Measurements from ENCODE around the gene IDI1.

Gene IDI1

DNA sequence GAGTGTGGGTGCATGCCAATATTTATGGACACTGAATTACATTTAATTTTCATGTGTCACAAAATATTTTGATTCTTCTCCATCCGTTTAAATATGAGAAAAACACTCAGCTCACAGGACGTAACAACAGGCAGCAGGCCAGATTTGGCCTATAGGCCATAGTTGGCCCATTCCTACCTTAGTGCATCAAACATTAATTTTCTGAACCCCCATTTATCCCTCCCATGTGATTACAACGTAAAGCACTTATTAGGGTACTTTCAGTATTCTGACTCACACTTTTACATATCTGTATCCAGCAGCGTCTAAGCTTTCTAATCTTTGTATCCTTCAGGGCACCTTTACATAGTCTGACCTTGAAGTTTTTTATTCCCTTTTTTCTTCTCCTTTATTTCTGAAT, 4.0 kb downstream of the IDI1 start:
- TF ChIP-seq ZBTB7A (IDR thresholded peaks at IDR 0.05; ENCODE audit: low read depth) (no peak), TCF12 (IDR thresholded peaks at IDR 0.05; ENCODE audit: low read depth) (no peak), FOXM1 (IDR thresholded peaks at IDR 0.05; ENCODE audit: borderline replicate concordance, low read depth) (no peak), YY1 (IDR thresholded peaks at IDR 0.05; ENCODE audit: low read depth) (no peak), EGR1 (IDR thresholded peaks at IDR 0.05) (no peak), TAF1 (IDR thresholded peaks at IDR 0.05; ENCODE audit: low read depth) (no peak), RAD21 (IDR thresholded peaks at IDR 0.05; ENCODE audit: low read depth) (no peak)
- TF ChIP-seq, protein P1, sequence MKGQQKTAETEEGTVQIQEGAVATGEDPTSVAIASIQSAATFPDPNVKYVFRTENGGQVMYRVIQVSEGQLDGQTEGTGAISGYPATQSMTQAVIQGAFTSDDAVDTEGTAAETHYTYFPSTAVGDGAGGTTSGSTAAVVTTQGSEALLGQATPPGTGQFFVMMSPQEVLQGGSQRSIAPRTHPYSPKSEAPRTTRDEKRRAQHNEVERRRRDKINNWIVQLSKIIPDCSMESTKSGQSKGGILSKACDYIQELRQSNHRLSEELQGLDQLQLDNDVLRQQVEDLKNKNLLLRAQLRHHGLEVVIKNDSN (IDR thresholded peaks at IDR 0.05), result no peak
- TF ChIP-seq, protein P2, sequence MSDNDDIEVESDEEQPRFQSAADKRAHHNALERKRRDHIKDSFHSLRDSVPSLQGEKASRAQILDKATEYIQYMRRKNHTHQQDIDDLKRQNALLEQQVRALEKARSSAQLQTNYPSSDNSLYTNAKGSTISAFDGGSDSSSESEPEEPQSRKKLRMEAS (IDR thresholded peaks at IDR 0.05), result no peak

DNA sequence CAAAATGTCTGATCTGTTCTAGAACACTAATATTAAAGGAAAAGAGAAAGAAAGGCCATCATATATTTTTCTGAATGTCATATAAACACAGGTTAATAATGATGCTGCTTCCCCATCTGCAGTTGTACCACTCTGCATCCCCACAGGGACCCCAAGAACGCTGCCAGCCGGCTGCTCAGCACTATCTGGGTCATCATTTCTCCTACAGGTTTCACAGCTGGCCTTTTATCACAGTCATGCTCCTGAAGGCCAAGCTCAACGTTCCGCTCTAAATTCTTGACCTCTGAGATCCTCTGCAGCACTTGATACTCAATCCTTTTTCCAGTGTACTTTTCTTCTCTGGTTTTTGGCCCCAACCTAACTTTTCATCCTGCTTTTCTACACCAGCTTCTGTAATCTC, 4.8 kb downstream of the IDI1 start:
- TF ChIP-seq FOXM1 (IDR thresholded peaks at IDR 0.05; ENCODE audit: borderline replicate concordance, low read depth) (no peak), TEAD4 (IDR thresholded peaks at IDR 0.05) (no peak), EP300 (IDR thresholded peaks at IDR 0.05; ENCODE audit: borderline replicate concordance) (no peak), CREB1 (IDR thresholded peaks at IDR 0.05; ENCODE audit: low read depth) (no peak), NFIC (IDR thresholded peaks at IDR 0.05) (no peak), RAD21 (IDR thresholded peaks at IDR 0.05; ENCODE audit: low read depth) (no peak), TAF1 (IDR thresholded peaks at IDR 0.05; ENCODE audit: low read depth) (no peak), YY1 (IDR thresholded peaks at IDR 0.05; ENCODE audit: low read depth) (no peak)
- TF ChIP-seq, protein P3, sequence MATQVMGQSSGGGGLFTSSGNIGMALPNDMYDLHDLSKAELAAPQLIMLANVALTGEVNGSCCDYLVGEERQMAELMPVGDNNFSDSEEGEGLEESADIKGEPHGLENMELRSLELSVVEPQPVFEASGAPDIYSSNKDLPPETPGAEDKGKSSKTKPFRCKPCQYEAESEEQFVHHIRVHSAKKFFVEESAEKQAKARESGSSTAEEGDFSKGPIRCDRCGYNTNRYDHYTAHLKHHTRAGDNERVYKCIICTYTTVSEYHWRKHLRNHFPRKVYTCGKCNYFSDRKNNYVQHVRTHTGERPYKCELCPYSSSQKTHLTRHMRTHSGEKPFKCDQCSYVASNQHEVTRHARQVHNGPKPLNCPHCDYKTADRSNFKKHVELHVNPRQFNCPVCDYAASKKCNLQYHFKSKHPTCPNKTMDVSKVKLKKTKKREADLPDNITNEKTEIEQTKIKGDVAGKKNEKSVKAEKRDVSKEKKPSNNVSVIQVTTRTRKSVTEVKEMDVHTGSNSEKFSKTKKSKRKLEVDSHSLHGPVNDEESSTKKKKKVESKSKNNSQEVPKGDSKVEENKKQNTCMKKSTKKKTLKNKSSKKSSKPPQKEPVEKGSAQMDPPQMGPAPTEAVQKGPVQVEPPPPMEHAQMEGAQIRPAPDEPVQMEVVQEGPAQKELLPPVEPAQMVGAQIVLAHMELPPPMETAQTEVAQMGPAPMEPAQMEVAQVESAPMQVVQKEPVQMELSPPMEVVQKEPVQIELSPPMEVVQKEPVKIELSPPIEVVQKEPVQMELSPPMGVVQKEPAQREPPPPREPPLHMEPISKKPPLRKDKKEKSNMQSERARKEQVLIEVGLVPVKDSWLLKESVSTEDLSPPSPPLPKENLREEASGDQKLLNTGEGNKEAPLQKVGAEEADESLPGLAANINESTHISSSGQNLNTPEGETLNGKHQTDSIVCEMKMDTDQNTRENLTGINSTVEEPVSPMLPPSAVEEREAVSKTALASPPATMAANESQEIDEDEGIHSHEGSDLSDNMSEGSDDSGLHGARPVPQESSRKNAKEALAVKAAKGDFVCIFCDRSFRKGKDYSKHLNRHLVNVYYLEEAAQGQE (IDR thresholded peaks at IDR 0.05; ENCODE audit: low read depth), result no peak
- TF ChIP-seq, protein P2 (IDR thresholded peaks at IDR 0.05), result no peak
- TF ChIP-seq, protein P1 (IDR thresholded peaks at IDR 0.05), result no peak

DNA sequence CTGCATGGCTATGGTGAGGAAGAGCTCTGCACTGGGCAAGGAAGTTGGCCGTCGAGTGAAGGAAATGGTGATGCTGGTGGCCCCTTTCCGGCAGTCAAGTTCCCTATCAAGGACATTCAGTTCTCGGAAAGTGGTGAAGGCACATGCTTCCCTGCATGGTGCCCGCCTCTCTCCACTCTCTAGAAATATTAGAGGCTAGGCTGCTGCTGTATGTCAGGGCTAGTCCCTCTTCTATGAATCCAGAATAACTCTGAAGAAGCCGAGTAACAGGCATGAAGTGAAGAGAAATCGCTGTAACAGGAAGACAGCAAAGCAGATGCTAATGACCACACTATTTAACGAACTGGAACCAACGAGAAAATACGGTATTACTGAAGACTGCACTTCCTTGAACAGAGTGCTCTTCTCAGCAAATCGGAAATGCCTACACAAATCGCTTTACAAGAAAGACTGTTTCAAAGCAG, 5.4 kb downstream of the IDI1 start:
- TF ChIP-seq, protein P2 (IDR thresholded peaks at IDR 0.05), result no peak
- TF ChIP-seq ZBTB7A (IDR thresholded peaks at IDR 0.05; ENCODE audit: low read depth) (no peak), RAD21 (IDR thresholded peaks at IDR 0.05; ENCODE audit: low read depth) (no peak), CEBPB (IDR thresholded peaks at IDR 0.05) (no peak), EP300 (IDR thresholded peaks at IDR 0.05; ENCODE audit: borderline replicate concordance) (no peak), EGR1 (IDR thresholded peaks at IDR 0.05) (no peak), FOXM1 (IDR thresholded peaks at IDR 0.05; ENCODE audit: borderline replicate concordance, low read depth) (no peak)
- TF ChIP-seq, protein P3 (IDR thresholded peaks at IDR 0.05; ENCODE audit: low read depth), result no peak

DNA sequence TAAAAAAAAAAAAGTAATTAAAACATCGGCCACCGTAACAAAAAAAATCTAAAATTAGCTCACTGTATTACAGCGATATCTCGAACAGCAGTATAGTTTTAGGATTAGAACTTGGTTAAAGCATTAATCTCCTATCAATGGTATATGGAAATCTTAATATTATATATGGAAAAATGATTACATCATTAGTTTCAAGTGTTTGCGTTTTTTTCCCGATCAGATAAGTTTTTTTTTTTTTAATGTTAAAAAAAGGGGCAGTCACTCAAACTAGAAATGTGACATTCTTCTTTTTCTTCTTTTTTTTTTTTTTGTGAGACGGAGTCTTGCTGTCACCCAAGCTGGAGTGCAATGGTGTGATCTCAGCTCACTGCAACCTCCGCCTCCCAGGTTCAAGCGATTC, 7.4 kb downstream of the IDI1 start:
- TF ChIP-seq EGR1 (IDR thresholded peaks at IDR 0.05) (no peak), EP300 (IDR thresholded peaks at IDR 0.05; ENCODE audit: borderline replicate concordance) (no peak), NFIC (IDR thresholded peaks at IDR 0.05) (no peak), RAD21 (IDR thresholded peaks at IDR 0.05; ENCODE audit: low read depth) (no peak), ZBTB7A (IDR thresholded peaks at IDR 0.05; ENCODE audit: low read depth) (no peak), FOXM1 (IDR thresholded peaks at IDR 0.05; ENCODE audit: borderline replicate concordance, low read depth) (no peak), YY1 (IDR thresholded peaks at IDR 0.05; ENCODE audit: low read depth) (no peak), CEBPB (IDR thresholded peaks at IDR 0.05) (no peak), CREB1 (IDR thresholded peaks at IDR 0.05; ENCODE audit: low read depth) (no peak), TCF12 (IDR thresholded peaks at IDR 0.05; ENCODE audit: low read depth) (no peak), TEAD4 (IDR thresholded peaks at IDR 0.05) (no peak), TAF1 (IDR thresholded peaks at IDR 0.05; ENCODE audit: low read depth) (no peak)
- TF ChIP-seq, protein P1 (IDR thresholded peaks at IDR 0.05), result no peak
- TF ChIP-seq, protein P2 (IDR thresholded peaks at IDR 0.05), result no peak
- TF ChIP-seq, protein P3 (IDR thresholded peaks at IDR 0.05; ENCODE audit: low read depth), result no peak
